Esophagus squamous epithelium (tissue), 4 donors: ENCODE results near the gene CT45A9.
"Not testable (repeated sequence)": the region's sequence is repeated elsewhere in the genome, so short reads cannot be mapped to it uniquely, and the experiment has no call there.

Source experiments
- CTCF ChIP-seq, 6 experiments: fragments of 450-650 bp in 4 of 6; fragments of 200-600 bp in 2 of 6; sonication (generic) in 2 of 6; IDR thresholded peaks; one replicate each; pipeline ENCODE4 v1.5.1; 2016 to 2019; ENCODE audit warnings: antibody characterized with exemption in 6 of 6, mild to moderate bottlenecking in 4 of 6, moderate library complexity in 4 of 6
- POLR2A ChIP-seq, 4 donors: fragments of 450-650 bp; IDR thresholded peaks; one replicate each; pipeline ENCODE4 v1.6.1; 2017; ENCODE audit warnings: antibody characterized with exemption in 4 of 4, mild to moderate bottlenecking in 4 of 4, moderate library complexity in 3 of 4

DNA sequence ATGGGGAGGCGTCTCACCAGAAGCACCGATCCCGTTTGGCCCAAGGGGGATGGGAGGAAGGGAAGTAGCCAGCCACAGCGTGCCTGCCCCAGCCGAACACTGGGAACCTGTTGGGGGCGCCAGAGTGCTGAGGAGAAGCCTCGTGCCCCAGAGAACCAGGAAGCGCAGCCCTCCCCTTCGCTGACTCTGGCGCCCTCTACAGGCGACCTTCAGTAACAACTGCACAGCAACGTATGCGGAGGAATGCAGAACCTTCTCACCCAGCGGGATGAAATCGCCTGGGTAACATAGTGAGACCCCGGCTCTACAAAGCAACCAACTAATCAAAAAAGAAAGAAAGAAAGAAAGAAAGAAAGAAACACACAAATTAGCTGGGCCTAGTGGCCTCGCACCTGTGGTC, at the start of gene CT45A9:
- TF ChIP-seq CTCF, POLR2A (IDR thresholded peaks at IDR 0.05): not testable (repeated sequence)
